OCI-LY1 (cell line): ENCODE data around the gene DIPK1B.

Experiments used
- H2AFZ ChIP-seq: fragments of 200-600 bp; sonication (generic), shearing (Covaris generic); 2 replicates; pipeline ENCODE4 v1.6.0; 2014; ENCODE audit warnings: antibody characterized with exemption, mild to moderate bottlenecking, low read length
- H3F3A ChIP-seq: fragments of 200-600 bp; sonication (generic), shearing (Covaris generic); 2 replicates; pipeline ENCODE4 v1.6.0; 2014; ENCODE audit warnings: mild to moderate bottlenecking, antibody characterized with exemption, low read length, moderate library complexity; ENCODE audit not compliant: insufficient read depth
- H3K27ac ChIP-seq: fragments of 200-600 bp; sonication (generic); 2 replicates; pipeline ENCODE4 v1.5.1; 2014; ENCODE audit warnings: low read length, mixed run types, mild to moderate bottlenecking, low read depth; ENCODE audit not compliant: poor library complexity, severe bottlenecking
- H3K27me3 ChIP-seq: fragments of 200-600 bp; sonication (generic); 2 replicates; pipeline ENCODE4 v1.6.0; 2014; ENCODE audit warnings: antibody characterized with exemption, mild to moderate bottlenecking, low read length, moderate library complexity; ENCODE audit not compliant: insufficient read depth
- H3K36me3 ChIP-seq: fragments of 200-600 bp; sonication (generic); 2 replicates; pipeline ENCODE4 v1.6.1; 2014; ENCODE audit warnings: mild to moderate bottlenecking, antibody characterized with exemption, low read length, moderate library complexity, mixed read lengths; ENCODE audit not compliant: insufficient read depth
- H3K4me1 ChIP-seq: fragments of 200-600 bp; sonication (generic); 2 replicates; pipeline ENCODE4 v1.5.1; 2014; ENCODE audit warnings: mild to moderate bottlenecking, low read length, moderate library complexity; ENCODE audit not compliant: insufficient read depth, severe bottlenecking
- H3K4me2 ChIP-seq: fragments of 200-600 bp; sonication (generic), shearing (Covaris generic); 2 replicates; pipeline ENCODE4 v1.6.1; 2014; ENCODE audit warnings: low read length
- H3K4me3 ChIP-seq: fragments of 200-600 bp; sonication (generic); 2 replicates; pipeline ENCODE4 v1.5.1; 2014; ENCODE audit warnings: low read length, low read depth, mild to moderate bottlenecking, mixed read lengths; ENCODE audit not compliant: poor library complexity, severe bottlenecking
- H3K79me2 ChIP-seq: fragments of 200-600 bp; shearing (Covaris generic); 2 replicates; pipeline ENCODE4 v1.6.1; 2016; ENCODE audit warnings: mixed run types, low read length, mixed read lengths; ENCODE audit not compliant: insufficient read depth
- H3K9ac ChIP-seq: fragments of 200-600 bp; sonication (generic), shearing (Covaris generic); 2 replicates; pipeline ENCODE4 v1.6.1; 2014; ENCODE audit warnings: mild to moderate bottlenecking, low read length, mixed read lengths
- H3K9me2 ChIP-seq: fragments of 200-600 bp; sonication (generic), shearing (Covaris generic); 2 replicates; pipeline ENCODE4 v1.6.1; 2014; ENCODE audit warnings: low read depth, mild to moderate bottlenecking, low read length, mixed read lengths
- H3K9me3 ChIP-seq: fragments of 200-600 bp; shearing (Covaris generic); 2 replicates; pipeline ENCODE4 v1.6.1; 2014; ENCODE audit warnings: low read length, mixed read lengths
- H4K20me1 ChIP-seq: fragments of 200-600 bp; sonication (generic), shearing (Covaris generic); 2 replicates; pipeline ENCODE4 v1.6.0; 2016; ENCODE audit warnings: mild to moderate bottlenecking, low read length; ENCODE audit not compliant: insufficient read depth
- CTCF ChIP-seq: fragments of 200-600 bp; sonication (generic), shearing (Covaris generic); IDR thresholded peaks from 2 replicates; pipeline ENCODE4 v1.5.1; 2017; ENCODE audit warnings: mild to moderate bottlenecking, antibody characterized with exemption, low read length, moderate library complexity, mixed read lengths
- EZH2 ChIP-seq: fragments of 200-600 bp; sonication (generic), shearing (Covaris generic); IDR thresholded peaks from 2 replicates; pipeline ENCODE4 v1.8.0; 2017; ENCODE audit warnings: borderline replicate concordance, mixed run types, mild to moderate bottlenecking, antibody characterized with exemption, low read length, moderate library complexity, mixed read lengths

DIPK1B gene

GRCh38 chr9:136684799-136685198, 27.6 kb upstream of the DIPK1B start:
- no peak for TF ChIP-seq CTCF
- no peak for TF ChIP-seq EZH2
- Histone ChIP-seq H3K4me3 (no peak overlapping the region), H3K79me2 (no peaks in the 10 kb centered on the region), H3K9me2 (no peaks in the 10 kb centered on the region), H3K36me3 (no peaks in the 10 kb centered on the region), H3K27me3 (peaks cover 21% of the 10 kb centered on the region; the same call in 1 of the 2 replicates), H3K4me1 (peaks cover 7% of the 10 kb centered on the region), H3K27ac (no peak overlapping the region), H4K20me1 (no peaks in the 10 kb centered on the region), H3K9me3 (no peaks in the 10 kb centered on the region), H2AFZ (no peak overlapping the region), H3F3A (no peaks in the 10 kb centered on the region), H3K9ac (no peak overlapping the region), H3K4me2 (no peak overlapping the region)

GRCh38 chr9:136685216-136685615, 27.2 kb upstream of the DIPK1B start:
- Histone ChIP-seq H3K4me3 (no peak overlapping the region), H3K36me3 (no peaks in the 10 kb centered on the region), H3K4me2 (no peak overlapping the region), H3K79me2 (no peaks in the 10 kb centered on the region), H2AFZ (no peak overlapping the region), H4K20me1 (no peaks in the 10 kb centered on the region), H3K9me3 (no peaks in the 10 kb centered on the region), H3K9ac (no peak overlapping the region), H3K27ac (no peak overlapping the region), H3K9me2 (no peaks in the 10 kb centered on the region), H3F3A (no peaks in the 10 kb centered on the region), H3K4me1 (peaks cover 7% of the 10 kb centered on the region), H3K27me3 (peaks cover 24% of the 10 kb centered on the region; the same call in 1 of the 2 replicates)
- TF ChIP-seq EZH2 (no peak), CTCF (no peak)

GRCh38 chr9:136685790-136686533, 26.4 kb upstream of the DIPK1B start:
- Histone ChIP-seq H3F3A (no peaks in the 10 kb centered on the region), H3K4me3 (peak overlapping the region; percentile 69), H3K9me2 (no peaks in the 10 kb centered on the region), H3K27ac (no peak overlapping the region), H3K4me2 (peak overlapping the region; percentile 66), H3K27me3 (peaks cover 24% of the 10 kb centered on the region; the same call in 1 of the 2 replicates), H3K9me3 (no peaks in the 10 kb centered on the region), H2AFZ (no peak overlapping the region), H3K36me3 (no peaks in the 10 kb centered on the region), H4K20me1 (no peaks in the 10 kb centered on the region), H3K79me2 (no peaks in the 10 kb centered on the region), H3K4me1 (peaks cover 7% of the 10 kb centered on the region), H3K9ac (no peak overlapping the region)
- TF ChIP-seq CTCF (no peak), EZH2 (no peak)
